ENCODE measurements around the gene MAP3K10.
"Not testable (repeated sequence)": the region's sequence is repeated elsewhere in the genome, so short reads cannot be mapped to it uniquely, and the experiment has no call there.

The MAP3K10 gene

DNA sequence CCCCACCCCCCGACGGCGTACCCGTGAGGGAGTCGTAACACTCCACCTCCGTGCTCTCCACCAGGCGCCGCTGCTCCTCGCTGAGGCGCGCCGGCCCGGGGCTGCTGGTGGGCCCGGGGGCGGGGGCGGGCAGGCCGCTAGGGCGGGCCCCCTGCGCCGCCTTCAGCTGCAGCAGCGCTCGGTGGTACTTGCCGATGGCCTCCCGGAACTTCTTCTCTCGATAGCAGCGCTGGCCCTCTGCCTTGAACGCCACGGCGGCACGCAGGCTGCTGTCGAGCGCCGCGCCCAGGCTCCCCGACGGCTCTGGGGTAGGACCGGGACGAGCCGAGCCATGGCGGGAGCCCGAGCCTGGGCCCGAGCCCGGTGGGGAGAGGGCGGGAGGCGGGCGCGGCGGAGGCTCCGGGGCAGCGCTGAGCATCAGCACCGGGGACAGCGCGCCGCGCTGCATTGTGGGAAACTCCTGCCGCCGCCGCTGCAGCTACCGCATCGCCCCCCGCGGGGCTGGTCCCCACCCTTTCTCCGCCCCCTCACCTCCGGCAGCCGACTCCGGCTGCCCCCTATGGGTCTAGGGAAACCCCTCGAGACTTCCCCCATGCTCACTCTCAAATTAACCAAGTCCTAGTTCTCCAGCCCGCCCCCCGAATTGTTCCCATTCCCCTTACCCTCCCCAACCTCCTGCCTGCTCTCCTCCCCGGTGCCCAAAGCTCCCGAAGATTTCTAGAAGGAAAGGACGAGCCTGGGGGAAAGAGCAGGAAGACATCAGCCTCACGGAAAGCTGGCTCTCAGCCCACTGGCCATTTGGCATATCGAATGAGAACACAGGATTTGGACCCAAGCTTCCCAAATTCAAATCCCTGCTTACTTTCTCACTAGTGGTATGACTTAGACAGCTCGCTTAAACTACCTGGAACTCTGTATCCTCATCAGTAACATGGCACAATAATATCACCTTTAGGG is 27.0 kb downstream of the MAP3K10 start, which contains the start of gene TTC9B:
TSS of gene TTC9B (minus strand) at position 451 of the 957 bp plus-strand sequence. CDS start at position 448, 3 bp downstream.
- DNase-seq, result no peak

DNA sequence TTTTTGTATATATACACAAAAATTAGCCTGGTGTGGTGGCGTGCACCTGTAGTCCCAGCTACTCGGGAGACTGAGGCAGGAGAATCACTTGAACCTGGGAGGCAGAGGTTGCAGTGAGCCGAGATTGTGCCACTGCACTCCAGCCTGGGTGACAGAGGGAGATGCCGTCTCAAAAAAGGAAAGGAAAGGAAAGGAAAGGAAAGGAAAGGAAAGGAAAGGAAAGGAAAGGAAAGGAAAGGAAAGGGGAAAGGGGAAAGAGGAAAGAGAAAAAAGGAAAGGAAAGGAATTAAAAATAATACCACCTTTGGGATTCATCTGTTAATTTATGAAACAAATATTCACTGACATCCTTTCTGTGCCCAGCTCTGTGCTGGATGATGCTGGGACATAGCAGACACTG is 27.8 kb downstream of the MAP3K10 start:
- DNase-seq, result not testable (repeated sequence)

DNA sequence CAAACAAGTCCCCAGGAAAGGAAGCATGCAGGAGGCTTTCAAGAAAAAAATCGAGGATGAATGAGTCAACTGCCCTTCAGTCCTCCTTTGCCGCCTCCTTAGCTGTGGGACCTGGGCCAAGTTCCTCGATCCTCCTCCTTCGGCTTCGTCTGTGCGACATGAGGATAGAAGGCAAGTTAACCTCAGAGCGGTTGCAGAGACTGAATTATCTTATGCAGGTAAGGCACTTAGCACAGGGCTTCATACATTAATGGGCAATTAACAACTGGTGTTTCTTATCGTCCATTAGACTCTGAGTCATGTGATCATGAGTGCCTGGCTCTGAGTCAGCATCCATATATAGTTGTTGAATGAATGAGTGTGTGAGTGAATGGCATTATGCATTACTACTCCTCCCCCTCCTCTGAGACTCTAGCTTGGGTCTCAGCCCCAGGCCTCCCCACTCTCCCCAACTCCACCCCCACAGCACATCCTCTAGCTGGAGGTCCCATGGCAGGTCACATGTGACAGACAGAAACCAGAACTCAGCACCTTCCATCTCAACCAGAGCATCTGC is 28.6 kb downstream of the MAP3K10 start:
- no peak for DNase-seq

DNA sequence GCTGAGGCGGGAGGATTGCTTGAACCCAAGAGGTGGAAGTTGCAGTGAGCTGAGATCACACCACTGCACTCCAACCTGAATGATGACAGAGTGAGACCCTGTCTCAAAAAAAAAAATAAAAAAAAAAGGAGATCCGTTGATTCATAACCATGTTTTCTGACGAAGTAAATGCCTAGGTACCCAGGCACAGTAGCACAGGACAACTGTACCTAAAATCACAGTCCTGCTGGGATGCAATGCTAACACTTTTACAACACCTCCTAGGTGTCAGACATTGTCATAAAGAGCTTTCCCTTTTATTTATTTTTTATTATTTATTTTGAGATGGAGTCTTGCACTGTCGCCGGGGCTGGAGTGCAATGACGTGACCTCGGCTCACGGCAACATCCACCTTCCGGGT is 29.4 kb downstream of the MAP3K10 start:
- DNase-seq, result no peak

DNA sequence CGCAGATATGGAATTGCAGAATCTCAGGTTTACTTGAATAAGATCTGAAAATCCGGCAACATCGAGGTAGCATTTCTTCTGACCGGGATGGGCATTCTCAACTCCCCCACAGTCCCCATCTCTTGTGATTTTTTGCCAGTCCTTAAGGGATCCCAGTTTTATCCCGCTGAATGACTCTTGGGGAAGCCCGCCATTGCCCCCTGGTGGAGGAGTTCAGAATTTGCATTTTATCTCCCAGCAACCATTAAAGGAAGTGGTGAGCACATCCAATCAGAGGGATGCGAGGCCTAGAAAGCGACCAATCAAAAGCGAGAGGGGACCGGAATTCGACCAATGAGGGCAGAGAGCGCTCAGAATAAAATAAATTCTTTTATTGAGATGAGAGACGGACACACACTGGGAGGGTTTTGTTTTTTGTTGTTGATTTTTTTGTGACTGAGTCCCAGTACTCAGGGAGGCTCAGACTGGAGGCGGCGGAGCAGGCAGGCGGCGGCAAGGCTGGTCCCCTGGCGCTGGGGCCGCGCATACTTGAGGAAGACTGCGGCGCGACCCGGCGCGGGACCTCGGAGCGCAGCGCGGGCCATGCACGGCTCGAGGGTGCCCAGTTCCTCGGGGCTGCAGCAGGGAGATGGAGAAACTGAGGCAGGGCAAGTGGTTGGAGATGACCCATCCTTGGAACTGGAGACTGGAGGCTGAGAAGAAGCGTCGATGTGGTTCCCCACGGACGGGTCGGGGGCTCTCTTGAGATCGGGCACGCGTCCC is 30.8 kb downstream of the MAP3K10 start:
- DNase-seq, result peak; percentile 86

DNA sequence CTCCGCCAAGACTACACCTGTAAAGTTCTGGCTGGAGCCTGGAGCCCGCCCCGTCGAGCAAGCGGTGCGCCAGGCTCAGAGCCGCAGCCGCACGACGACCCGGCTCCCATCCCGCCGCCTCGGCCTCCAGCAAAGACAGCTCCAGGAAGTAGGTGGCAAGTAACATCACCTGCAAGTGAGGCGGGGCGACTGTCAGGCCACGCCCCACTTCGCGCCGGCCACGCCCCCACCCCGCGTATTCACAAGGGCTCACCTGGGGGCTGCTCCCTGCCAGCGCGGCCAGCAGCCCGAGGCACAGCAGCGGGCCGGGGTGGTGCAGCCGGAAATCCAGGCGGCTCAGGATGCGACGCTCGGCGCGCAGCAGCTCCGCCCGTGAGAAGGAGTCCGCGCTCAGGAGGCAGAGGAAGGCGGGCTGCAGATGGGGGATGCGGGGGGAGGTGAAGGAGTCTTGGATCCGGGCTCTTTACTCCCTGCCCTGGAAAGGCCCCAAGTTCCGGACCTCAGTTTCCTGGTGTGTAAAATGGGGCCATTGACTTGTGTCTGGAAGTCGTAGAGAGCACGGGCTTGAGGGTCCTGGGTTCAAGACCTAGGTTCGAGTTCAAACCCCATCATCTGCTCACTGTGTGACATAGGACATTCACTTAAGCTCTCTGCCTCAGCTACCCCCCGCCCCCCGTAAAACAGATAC is 32.1 kb downstream of the MAP3K10 start:
- DNase-seq, result no peak

DNA sequence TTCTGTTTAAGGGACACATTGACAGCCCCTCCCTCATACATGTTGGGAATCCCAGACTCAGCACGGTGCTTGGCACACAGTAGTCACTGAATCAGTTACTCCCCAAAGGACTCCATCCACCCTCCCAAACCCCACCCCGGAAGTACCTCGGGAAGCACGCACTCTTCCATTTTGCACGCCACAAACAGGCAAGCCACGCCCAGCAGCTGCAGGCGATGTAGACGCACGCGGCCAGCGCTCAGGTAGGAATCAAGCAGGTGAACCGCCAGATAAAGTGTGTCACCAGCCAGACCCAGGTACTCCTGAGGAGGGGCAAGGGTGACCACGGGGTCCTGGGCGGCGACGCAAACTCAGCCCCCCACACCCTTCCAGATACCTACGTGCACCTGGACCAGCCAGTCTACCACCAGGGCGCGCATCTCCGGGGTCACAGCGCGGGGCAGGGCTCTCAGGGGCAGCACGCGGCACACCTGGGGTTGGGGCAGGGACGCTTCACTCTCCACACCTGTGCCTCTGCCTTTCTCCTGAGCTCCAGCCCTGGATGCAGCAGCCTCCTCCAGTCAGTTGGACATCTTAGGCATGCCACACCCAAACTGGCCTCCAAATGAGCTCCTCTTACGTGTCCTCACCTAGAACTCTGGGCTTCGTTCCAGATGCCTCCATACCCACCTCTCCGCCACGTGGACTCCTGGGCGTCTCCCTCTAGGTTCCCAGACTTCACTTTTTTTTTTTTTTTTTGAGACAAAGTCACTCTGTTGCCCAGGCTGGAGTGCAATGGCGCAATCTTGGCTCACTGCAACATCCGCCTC is 33.3 kb downstream of the MAP3K10 start:
- no peak for DNase-seq

DNA sequence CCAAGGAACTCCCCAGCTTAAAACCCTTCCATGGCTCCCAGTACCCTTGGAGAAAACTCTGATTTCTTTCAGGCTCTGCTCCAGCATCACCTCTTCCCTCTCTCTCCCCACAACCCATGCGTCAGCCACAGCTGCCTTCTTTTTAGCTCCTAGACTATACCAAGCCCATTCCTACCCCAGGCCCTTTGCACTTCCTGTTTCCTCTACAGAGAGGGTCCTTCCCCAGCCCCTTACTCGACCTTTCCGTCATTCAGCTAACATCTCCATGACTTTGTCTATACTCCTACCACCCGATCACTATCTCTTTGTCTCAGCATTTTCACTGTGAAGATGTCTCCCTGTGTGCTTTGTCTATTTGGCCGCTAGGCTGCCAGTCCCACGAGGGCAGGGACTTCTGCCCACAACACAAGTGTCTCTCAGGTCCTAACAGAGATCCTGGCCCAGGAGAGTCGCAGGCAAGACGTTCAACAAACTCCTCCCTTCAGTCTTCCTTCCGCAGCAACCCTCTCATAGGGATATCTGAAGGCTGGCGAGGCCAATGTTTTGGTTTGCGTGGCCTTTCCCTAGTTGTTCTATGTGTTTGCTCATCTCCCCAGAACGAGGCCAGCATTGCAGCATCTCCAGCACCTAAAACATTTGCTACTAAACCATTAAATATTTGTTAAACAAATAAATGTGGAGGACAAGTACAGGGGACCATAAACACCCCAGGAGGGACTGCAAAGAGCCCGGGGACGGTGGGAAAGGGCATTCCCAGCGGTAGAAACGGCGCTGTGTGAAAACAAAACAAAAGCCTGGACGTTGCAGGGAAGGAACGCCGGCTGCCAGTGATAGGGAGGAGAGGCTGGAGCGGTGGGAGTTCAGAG is 34.4 kb downstream of the MAP3K10 start:
- DNase-seq, result no peak

DNA sequence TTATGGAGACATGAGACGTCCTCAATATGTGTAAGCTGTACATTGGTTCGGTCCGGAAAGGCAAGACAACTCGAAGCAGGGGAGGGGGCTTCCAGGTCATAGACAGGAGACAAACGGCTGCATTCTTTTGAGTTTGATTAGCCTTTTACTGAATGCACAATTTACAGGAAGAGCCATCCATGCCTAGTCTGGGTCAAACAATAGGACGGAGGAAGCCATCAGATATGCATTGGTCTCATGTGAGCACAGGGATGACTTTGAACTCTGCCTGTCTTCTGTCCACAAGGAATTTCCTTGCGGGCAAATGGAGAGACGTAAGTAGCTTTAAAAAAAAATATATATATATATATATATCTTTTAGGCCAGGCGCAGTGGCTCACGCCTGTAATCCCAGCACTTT is 37.1 kb downstream of the MAP3K10 start:
- DNase-seq, result no peak

DNA sequence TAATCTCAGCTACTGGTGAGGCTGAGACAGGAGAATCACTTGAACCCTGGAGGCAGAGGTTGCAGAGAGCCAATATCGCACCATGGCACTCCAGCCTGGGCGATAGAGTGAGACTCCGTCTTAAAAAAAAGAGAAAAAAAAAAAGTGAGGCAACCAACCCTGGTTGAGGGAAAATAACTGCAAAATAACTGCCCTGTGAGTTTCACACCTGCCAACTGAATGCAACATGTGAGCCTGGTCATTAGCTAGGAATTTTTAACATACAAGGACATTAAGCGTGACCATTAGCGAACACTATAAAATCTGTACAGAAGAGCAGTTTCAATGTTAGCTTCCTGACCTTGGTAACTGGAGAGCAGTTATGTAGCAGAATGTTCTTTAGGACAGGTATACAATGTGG is 37.6 kb downstream of the MAP3K10 start:
- DNase-seq, result no peak

DNA sequence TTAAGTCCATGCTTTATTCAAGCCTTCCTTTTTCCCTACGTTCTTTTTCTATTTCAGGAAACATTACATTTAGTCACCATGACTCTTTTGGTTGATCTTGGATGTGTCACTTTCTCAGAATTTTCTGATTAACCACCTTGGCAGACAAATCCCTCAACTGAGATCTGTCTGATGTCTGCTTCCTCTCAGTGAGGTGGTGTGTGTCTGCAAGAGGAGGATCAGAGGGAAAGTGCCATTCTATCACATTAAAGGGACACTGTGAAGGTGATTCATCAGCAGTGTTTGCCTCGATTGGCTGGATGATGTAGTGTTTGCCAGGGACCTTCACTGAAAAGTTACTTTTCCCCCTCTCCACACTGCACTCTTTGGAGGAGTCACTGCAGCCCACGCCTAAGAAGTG is 38.3 kb downstream of the MAP3K10 start:
- DNase-seq, result no peak

DNA sequence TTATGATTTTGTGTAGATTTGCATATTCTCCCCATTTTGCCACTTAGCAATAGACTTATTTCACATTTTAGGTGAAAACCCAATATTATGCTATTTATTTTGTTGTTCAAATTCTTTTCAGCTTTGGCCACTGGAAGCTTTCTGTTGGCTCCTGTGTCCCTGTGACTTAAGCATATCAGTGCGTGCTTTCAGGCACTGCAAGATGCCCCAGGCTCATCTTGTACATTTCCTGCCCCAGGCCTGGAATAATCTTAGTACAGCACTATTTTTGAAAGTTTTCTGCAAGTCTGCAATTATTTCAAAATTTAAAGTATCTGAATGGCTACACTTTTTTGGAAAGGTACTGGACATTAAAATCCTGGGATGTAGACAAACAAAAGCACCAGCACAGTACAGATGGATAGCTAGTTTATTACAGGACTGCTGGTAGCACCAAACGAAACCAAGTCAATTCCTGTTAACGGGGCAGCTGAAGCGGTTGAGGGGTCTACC is 38.7 kb downstream of the MAP3K10 start:
- no peak for DNase-seq

DNA sequence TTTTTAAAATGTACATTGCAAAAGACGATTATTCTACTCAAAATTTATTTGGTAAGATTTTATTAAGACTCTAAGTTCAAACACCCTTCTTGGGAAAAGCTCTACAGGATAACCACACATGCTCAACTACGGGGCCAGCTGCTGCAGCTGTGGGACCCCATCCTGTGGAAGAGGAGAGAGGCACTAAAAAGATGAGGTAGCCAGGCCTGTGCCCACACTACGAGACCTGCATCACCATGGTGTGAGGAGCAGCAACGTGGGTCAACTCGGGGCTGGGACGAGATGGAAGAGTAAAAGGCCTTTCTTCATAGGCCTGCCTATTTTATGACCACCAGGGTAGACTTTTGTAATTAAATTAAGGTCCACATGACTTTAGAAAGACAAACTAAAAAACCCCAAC is 39.8 kb downstream of the MAP3K10 start:
- DNase-seq, result no peak

DNA sequence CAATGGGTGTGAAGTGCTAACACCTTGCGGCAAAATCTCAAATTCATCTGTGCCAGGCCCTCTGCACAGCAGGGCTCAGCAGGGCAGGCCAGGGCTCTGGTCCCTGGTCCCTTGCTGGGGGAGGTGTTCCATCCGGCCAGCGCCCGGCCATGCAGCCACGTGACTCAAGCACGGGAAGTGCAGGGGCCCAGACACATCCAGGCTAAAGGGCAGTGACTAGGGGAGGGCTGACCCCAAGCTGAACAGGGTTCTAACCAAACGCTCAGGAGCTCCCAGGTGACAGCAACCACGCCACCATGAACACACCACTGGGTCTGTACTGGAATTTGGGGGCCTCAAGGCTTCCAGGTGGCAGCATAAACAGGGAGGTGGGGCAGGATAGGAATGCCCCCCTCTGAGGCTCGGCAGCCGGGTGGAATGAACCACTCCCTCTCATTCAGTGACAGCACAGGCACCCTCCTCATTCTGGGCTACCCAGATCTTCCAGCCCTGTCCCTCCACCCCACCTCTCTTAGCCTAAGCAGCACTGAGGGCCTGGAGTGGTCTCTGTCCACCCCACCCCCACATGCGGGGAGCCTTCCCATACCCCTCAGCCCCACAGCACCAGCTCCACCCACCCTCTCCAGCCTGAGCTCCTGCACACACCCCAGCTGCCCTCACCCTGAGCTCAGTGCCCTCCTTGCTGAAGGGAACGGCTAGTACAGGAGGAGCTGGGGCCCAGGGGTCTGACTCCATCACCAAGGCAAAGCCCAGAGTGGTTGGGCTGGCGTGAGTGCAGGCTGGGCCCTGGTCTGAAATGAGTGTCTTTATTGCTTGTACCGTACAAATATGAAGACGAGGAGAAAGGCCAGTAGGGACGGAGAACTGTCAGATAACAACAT is 40.6 kb downstream of the MAP3K10 start:
- no peak for DNase-seq

DNA sequence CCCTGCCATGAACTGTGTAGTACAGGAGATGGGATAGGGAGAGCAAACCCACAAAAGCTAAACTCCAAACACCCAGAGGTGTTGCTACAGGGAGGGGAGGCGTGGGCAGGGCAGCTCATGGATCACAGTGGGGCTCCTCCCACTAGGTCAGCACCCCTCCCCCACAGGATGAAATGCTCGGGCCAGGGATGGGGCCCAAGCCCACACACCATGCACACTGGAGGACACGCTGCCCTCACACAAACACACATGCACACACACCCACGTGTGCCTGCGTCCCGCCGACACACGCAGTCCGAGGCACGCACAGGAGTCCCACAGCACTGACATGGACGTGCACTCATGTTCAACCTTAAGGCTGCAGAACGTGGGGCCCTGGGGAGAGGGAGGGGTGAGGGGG is 41.3 kb downstream of the MAP3K10 start:
- no peak for DNase-seq

DNA sequence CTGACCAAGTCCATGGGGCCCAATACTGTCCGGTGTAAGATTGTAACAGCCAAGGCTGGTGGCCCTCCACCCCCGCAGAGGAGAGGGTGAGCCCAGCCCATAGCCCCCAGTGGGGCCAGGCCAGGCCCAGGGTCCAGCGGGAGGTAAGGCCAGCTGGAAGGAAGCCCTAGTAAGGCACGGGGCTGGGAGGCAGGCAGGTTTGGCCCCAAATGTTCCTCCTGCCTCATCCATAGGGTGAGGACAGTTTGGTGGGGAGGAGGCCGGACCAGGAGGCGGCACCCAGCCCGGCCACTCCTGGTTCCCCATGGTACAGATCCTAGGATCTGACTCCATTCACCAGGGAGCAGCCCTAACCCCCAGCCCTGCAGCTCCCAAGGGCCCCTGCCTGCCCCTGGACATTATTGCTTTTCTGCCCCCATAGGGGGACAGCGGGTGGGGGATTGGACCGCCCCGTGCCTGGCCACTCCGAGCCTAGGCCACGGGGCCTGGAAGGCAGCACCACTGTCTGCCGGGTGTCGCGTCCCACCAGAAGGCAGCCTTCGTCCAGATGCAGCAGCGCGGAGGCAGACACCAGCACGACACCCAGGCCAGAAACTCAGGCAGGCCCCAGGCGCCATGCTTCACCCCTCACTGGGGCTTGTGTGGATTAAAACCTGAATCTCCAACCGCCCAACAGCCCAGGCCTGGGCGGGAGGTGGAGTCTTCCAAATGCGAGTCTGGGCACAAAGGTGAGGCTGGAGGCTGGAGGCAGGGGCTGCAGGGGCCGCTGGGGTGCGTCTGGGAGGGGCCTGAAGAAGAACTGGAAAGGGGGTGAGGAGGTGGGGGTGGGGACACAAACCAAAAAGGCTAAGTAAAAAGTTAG is 42.0 kb downstream of the MAP3K10 start:
- no peak for DNase-seq

DNA sequence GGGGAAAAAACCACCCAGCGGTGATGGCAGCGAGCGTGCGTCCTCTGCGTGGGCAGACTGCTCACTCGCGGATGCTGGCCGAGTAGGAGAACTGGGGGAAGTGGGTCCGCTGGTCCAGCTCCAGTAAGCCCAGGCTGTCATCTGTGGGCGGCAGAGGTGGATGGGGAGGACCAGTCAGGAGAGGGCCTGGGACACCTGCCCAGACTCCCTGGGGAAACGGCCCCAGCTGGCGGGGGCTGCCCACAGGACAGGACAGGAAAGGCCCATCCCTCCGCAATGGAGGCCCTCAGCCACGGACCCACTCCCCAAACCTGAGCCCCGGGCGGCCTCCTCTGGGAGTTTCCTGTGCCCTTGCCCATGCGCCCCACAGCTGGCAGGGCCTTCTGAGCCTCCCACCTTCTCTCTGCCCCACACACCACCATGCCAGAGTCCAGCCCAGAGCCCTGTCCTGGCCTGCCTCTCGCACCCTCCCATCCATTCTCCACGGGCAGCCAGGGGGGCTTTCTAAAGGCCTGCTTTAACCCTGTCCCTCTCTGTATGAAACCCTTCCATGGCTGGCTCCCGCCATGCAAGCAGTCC is 42.7 kb downstream of the MAP3K10 start:
- DNase-seq, result no peak

DNA sequence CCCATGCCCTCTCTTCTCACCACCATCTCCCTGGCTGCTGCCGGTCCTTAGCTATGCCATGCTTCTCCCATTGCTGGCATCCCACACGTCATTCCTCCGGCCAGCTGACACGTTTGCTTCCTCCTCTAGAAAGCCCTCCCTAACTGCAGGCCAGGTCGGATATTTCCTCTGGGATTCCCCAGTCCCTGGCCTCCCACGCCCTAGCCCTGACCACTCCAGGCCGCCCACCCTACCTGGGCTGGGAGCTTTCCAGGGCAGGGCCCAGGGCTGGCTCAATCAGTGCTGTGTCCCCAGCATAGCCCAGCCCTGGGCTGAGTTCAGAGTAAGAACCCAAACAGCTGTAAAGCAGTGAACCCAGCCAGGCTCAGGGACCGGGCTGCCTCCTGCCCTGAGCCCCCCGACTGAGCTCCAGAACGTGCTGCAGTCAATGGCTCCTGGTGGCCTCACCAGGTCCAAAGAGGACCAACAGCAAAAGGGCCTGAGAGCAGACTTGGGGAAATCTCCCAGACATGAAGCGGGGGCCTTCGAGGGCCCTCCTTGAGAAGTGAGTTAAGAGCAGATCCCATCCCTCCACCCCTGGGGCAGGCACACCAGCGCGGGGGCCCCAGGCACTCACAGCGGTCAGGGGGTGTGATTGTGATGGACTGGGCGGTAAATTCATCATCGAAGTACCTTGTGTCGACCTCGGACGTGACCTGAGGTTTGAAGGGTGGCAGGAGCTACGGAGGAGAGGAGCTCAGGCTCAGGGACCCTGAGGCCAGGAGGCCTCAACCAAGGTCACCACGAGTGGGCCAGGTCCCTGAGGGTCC is 43.4 kb downstream of the MAP3K10 start:
- no peak for DNase-seq

All from MV-4-11 (cell line).